Glomerular visceral epithelial cell (primary cell): Measurements from ENCODE around the gene BCDIN3D.
A peak's percentile ranks its signal among the peaks of the same experiment; 100 is the strongest.
"Not testable (repeated sequence)": the region's sequence is repeated elsewhere in the genome, so short reads cannot be mapped to it uniquely, and the experiment has no call there.

ENCODE experiments used
- DNase-seq: peaks from one replicate; pipeline ENCODE4 v3.0.0-alpha.2; 2016; ENCODE audit errors: extremely low spot score

BCDIN3D gene, protein sequence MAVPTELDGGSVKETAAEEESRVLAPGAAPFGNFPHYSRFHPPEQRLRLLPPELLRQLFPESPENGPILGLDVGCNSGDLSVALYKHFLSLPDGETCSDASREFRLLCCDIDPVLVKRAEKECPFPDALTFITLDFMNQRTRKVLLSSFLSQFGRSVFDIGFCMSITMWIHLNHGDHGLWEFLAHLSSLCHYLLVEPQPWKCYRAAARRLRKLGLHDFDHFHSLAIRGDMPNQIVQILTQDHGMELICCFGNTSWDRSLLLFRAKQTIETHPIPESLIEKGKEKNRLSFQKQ

DNA sequence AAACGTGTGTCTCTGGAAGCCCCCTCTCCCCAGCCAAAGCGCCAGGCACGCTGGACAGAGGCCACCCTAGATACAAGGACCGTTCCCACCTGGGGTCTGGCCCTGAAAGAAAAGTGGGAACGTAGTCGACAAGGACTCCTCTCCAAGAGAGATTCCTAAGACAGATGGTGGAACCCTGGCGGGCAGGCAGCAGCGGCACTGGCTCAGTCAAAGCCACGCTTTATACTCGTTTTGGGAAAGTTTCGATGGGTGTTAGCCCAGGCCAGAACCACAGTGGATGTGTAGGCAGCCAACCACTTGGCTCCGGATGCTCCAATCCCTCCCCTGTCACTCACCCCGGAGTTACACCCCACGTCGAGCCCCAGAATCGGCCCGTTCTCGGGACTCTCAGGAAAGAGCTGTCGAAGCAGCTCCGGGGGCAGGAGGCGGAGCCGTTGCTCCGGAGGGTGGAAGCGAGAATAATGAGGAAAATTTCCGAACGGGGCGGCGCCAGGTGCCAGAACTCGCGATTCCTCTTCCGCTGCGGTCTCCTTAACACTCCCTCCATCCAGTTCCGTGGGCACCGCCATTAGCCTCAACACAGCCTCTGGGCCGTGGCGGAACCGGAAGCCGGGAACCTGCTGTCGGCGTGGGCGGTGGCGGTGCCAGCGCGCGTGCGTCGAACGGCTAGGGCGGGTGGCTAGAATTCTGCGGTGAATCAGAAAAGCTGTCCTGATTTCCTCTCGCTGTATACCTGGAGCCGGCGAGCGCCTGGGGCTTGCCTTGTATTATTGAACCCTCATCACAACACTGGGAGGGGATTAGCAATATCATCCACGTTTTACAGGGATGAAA lies at the start of gene BCDIN3D:
Gene BCDIN3D, minus strand, starts transcription at position 588 of the 834 bp plus-strand sequence. Its CDS starts 19 bp downstream, at position 569.
- DNase-seq = peak; percentile 94

DNA sequence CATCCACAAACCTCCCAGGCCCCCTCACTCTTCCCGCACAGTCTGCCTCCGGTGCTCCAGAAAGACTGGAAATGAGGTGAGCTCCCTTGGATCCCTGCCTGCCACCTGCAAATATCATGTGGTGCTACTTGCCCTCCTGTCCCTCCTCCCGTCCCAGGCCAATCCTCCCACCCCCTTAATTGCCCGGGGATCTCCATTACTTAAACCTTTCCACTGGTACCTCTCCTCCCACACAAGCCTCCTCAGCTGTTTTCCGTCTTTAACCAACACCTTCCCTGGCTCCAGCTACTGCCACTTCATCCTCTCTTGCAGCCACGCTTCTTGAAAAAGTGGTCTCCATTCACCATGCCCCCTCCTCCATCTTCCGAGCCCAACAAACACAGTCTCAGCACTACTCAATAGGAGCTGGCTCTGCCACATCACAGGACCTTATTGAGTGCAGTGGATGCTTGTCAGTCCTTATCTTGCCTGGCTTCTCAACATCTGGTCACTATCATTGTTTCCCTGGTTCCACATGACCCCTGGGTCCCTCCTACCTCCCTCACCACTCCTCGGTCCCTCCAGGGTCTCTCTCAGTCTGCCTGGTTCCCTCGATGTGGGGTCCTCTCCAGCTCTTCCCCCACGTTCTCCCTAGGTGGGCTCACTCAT lies 49.3 kb upstream of the BCDIN3D start:
- no peak for DNase-seq

DNA sequence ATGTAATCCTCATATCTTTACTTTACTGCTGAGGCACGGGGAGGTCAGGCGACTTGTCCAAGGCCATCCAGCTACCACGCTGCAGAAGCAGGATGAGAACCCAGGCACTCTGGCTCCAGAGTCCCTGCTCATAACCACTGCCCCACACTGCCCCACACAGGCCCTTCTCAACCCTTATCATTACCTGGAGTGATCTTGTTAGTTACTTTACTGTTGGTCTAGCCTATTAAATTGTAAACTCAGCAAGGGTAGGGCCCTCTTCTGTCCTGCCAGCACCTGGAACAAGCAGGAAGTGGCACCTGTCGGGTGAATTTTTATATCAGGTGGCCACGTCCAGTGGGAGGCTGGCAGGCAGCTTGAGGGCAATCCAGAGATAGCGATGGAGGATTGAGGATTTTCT lies 48.6 kb upstream of the BCDIN3D start:
- DNase-seq = no peak

DNA sequence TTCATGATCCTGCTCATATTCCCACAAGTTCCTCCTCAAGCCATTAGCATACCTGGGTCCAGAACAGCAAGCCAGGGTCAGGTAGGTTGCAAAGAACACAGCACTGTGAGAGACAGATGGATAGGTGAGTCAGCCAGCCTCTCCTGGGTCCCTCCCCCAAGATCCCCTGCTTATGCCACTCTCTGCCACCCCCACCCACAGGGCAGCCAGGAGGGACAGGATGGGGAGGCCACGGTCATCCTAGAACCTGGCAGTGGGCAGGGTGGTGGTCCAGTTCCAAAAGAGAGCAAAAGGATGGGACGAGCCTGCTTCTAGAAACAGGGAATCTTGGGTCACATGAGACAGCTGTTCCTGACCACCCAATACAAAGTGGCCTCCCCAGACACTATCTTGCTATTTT lies 48.1 kb upstream of the BCDIN3D start:
- DNase-seq = no peak

DNA sequence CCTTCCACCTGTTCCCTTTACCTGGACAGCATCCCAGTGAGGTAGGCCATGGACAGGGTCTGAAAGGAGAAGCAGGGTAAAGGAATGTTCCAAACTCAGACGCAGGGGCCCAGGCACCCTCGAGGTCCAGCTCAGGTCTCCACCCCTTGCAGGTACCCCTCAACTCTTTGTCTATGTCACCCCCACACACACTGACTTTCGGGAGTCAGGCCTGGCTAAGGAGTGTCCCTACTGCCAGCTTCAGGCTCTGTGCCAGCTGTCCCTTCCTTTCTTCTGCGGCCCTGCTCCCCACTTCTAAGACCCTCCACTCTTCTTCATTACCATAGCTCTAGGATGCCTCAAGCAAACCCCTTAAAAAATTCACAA lies 47.2 kb upstream of the BCDIN3D start:
- DNase-seq = no peak

DNA sequence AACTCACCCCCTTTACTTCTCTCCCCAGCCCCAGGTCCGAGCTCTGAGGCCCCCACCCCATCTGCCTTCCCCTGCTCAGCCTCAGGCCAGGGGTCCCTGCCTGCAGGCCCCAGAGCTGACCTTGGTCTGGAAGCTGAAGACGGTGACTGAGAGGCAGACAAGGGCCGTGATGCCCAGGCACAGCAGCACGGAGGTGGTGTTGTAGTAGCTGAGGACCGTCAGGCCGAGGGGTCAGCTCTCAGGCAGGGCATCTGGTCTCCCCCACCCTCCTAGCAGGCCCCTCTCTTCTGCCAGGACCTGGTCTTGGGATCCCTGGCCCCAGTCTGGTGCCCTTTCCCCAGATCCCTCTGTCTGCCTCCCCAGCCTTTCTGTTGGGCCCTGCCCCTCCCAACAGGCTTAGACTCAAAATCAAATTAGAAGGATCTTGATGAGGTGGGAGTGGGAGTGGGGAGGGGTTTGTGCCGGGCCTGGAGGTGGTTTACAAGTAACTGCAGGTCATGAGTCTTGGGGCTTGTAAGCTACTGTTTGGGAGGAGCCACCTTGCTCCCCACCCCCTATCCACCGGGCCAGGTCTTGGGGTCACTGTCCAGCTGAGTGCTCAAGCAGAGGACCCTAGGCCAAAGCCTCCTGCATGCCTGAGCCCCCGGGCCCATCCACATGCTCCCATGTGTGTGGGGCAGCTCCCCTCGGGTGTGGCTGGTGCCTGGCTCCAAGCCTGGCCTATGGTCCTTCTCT lies 46.6 kb upstream of the BCDIN3D start:
- no peak for DNase-seq

DNA sequence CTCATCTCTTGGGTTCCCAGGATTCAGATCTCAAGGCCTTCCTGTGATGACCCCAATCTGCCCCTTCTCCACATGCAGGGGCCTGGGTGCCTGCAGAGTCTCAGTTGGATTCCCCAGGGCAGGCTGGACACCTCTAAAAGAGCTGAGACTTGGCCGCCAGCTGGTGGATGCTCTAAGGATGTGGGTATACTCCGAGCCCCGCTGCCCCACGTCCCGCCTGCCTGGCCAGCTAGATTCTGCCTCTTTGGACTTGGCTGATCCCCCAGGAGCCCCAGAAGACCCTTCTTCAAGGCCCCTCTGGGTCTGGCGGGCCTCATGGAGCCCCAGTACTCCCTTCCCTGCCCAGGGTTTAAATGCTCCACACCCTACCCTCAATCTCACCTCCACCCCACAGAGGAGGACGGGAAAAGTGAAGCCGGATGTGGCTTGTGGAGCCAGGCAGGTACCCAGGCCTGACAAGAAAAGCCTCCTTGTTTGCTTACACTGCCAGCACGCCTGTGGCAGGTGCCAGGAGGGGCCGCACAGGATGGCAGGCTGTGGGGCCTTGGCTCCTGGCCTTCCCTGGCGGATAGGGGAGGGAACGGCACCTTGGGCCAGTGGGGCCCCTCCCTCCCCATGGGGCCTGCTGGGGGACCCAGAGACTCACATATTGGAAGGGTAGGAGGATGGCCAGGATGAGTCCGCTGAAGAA lies 45.7 kb upstream of the BCDIN3D start:
- no peak for DNase-seq

DNA sequence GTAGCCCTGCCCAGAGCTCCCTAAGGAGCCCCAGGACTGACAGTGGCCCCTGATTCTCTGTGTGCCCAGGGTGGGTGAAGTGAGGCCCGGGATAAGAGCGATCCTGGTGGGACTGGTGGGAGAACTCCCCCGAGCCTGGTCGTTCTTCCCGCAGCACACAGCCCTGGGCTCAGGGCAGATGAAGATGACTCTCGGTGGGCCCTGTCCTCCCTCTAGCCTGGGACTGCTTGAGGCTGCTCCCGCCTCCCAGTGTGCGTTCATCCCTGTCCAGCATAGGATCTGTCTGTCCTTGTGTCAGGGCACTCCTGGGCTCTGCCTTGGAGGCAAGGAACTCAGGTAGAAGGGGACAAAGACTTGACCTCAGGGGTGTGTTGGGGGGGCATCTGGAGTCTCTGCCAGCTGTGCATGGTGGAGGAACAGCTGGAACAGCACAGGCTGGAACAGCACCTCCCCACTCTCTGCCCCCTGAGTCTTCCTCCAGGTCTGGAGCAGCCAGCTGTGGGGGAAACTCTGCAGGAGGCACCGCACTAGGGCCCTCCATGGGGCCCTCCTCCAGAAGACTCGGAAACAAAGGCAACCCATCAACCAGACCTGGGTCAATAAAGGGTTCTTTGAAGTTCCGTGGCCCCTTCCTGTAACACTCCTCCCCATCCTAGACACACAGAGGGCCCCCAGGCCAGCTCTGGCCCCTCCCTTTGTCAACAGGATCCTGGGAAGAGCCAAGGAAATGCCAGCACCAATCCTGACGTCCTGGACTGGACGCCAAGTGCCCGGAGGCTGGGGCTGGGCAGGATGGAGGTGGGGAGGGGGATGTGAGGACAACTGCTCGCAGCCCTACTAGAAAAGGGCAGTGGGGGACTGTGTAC lies 44.9 kb upstream of the BCDIN3D start:
- no peak for DNase-seq

DNA sequence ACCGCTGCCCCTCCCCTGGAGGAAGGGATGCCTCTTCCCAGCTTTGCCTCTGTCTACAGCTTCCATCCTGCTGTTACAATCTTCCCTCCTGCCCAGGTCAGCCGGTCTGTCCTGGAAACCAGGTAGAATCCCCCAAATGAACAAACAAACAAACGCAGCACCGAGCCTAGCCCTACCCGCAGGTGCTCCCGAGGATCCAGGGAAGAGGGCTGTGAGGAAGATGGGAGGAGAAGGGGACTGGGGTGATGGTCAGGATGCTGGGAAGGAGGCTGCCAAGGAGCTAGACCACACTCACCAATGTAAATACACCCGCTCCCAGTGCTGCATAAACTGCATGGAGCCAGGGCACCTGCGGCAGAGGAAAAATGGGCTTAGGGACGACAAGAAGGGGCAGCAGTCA lies 44.2 kb upstream of the BCDIN3D start:
- DNase-seq = no peak

DNA sequence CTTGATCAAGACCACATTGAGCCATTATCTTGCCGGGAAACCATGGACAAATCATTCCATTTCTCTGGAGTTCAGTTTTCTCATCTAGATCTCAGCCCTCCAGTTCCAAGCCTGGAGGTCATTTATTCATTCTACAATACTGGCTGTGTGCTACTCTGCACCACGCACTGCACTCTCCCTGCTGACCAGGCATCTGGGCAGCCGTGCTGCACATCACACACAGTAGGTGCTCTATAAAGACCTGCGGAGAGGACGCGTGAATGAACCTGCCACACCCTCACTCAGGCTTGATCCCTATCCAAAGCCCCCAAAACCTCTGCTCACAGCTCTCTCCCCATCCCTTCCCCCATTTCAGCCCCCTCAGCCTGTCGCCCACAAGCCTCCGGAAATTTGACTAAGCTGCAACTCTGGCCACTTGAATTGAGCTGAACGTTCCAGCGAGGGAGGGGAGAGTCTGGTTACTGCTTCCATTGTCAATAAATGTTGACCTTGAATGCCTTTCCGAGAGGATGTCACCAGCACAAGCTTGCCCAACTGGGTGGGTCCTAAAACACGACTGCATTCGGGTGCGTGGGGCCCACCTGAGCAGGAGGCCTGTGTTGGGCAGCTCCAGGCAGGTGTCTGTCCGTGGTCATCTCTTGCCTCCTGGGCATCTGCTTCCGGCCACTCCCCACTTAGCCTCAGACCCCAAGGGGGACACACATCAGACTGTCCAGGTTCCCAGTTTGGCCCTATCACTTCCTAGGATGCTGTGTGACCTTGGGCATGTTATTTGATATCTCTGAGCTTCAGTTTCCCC lies 43.0 kb upstream of the BCDIN3D start:
- no peak for DNase-seq

DNA sequence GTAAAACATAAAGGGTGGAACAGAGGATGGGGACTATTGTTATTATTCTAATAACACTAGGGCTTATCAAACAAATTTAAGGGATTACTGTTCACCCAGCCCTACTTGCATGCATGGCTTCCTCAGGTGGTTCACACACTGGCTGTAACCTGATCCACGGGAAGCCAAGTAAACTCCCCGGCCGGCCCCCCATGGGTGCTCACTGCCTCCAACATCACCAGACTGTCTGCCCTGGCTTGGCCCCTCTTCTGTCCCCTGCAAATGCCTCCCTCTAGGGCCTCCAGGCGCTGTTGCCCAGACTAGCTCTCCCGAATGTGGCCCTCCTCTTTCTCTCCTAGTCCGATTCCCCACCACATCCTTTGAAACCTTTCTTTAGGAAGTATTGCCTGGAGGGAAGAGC lies 42.2 kb upstream of the BCDIN3D start:
- no peak for DNase-seq

DNA sequence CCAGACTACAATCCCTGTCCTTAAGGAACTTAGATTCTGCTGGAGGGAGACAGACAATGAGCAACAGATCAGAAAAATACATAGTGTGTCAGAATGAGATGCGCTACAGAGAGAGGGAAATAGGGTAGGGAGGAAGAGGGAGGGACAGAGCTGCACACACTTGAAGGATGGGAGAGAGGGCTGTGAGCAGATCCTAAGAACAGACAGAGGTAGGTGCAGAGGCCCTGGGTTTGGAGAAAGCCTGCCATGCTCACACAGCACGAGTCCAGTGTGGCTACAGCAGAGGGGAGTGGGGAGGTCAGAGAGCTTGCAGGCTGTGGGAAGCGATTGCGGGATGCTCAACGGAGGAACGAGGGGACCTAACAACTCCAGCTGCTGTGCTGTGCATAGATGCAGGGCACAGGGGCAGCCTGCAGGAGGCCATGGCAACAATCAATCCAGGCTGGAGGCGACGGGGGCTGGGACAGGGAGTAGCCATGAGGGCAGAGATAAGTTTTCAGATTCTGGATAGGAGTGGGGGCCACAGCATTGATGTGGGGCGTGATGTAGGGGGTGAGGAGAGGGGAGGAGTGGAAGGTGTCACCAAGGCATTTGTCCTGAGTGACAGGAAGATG lies 40.1 kb upstream of the BCDIN3D start:
- no peak for DNase-seq

DNA sequence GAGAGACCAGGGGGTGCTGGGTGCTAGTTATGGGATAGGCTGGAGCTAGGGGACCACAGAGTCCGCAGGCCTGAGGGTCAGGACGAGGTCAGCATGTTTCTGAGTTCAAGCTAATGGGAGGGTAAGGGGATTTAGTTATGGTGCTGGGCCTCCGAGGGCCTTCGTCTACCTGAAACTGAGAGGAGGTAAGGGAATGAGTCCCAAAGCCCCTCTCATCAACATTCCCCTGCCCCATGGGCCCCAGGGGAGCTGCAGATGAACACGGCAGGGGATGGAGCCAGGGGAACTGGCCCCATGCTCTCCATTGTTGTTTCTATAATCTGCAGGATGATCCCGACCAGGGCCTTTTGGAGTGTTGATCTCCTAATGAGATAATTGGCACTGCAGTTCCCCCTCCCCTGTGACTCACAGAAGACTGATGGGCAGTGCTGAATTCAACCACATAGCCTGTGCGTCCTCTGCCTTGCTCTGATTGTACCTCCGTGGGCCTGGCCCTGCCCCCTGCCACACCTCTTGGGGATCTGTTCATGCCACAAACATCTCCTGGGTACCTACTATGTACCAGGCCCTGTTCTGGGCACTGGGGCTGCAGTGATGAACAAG lies 39.4 kb upstream of the BCDIN3D start:
- DNase-seq = no peak

DNA sequence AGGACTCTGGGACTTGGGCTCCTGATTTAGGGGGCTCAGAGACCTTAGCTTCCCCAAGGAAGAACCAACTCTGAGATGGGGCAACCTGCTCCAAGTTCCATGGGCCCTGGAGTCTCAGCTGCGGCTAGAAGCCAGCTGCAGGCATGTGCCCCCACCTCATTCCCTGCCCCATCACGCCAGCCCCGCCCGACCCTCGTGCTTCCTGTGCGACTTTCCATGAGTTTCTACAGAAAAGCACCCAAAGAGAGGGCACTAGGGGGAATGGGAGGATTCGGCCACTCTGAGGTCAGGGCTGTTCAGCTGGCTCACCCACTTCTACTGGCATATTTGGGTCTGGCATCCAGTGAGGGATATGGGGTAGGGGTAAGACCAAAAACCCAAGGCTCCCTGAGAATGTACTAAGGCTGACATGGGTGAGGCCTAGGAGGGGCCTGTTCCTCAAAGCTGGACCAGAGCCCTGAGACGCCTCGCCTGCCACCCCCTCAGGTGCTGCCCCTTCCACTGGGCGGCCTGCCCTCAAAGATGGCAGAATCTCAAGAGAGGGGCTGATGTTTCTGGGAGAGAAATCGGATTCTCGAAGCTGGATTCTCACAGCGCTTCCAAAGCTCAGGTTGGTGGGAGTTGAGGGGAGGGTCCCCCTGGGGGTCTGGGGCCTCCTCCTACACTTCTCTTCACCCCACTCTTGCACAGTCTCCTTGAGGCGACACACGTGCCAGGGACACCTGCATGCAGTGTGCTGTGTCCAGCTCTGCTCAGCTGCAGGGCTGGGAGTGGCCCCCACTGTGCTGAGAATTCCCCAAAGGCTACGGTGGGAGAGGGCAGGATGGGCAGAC lies 38.7 kb upstream of the BCDIN3D start:
- DNase-seq = no peak

DNA sequence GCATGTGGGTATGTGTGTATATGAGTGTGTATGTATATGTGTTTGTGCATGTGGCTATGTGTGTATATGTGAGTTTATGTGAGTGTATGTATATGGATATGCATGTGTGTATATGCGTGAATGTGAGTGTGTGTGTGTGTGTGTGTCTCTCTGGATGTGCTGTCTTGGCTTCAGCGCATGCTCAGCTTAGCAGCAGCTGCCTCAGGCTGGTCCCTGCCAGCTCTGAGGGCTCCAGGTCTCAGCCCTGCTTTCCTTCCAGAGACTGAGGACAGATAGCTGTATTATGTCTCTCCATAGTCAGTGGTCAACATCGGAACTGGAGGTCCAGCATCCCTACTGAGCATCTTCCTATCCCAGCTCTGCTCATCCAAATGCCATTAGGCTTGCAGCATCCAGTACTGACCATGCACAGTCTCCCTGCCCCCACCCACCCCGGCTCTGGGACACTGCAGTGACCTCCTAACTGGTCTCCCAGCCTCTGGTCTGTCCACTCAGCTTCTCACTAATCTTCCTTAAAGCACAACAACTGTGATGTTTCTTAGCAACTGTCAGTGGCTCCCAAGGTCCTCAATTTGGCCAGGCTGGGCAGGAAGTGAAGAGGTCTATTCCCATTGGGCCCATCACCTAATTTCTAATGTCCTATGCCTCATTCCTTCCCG lies 38.0 kb upstream of the BCDIN3D start:
- no peak for DNase-seq

DNA sequence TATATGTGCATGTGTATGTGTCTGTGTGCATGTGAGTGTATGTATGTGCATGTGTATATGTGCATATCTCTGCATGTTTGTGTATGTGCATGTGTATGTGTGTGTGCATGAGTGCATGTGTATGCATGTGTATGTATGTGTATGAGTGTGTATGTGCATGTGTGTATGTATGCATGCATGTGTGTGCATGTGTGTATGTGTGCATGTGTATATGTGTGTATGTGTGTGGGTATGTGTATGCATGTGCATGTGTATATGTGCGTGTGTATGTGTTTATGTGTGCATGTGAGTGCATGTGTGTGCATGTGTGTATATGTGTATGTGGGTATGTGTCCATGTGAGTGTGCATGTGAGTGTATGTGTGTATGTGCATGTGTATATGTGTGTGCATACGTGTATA lies 36.2 kb upstream of the BCDIN3D start:
- DNase-seq = not testable (repeated sequence)

DNA sequence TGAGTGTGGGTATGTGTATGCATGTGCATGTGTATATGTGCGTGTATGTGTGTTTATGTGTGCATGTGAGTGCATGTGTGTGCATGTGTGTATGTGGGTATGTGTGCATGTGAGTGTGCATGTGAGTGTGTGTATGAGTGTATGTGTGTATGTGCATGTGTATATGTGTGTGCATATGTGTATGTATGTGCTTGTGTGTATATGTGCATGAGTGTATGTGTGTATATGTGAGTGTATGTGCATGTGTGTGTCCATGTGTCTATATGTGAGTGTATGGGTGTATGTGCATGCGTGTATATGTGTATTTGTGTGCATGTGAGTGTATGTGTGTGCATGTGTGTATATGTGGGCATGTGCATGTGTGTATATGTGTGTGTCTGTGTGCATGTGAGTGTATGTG lies 35.1 kb upstream of the BCDIN3D start:
- no peak for DNase-seq
